B cell (primary cell): ENCODE data around the gene VAV2. TPM values are rescaled to one million over a fixed set of nuclear protein-coding genes. Genes with fewer than 3 reads are reported as not detected.

Source experiments
- ATAC-seq: fragments of 200-7000 bp; cut with Tn5 transposase; one replicate; pipeline ENCODE4 v1.10.0; 2021; ENCODE audit warnings: low read depth, mild to moderate bottlenecking, moderate number of reproducible peaks, moderate library complexity
- CTCF ChIA-PET: fragments of 350-600 bp; sonication (Branson Sonifier 250); formaldehyde crosslinking; loops from one replicate; lab custom pipeline; 2021; ENCODE audit warnings: antibody characterized with exemption, inconsistent platforms; lab: Charles Lee
- POLR2A ChIA-PET: fragments of 350-600 bp; sonication (Branson Sonifier 250); formaldehyde crosslinking; loops from one replicate; lab custom pipeline; 2021; ENCODE audit warnings: antibody characterized with exemption; lab: Charles Lee
- DNase-seq: peaks from one replicate; pipeline ENCODE4 v3.0.0; 2013
- H2AFZ ChIP-seq: 2 replicates; pipeline ENCODE4 v1.6.1; 2012; ENCODE audit warnings: mild to moderate bottlenecking, low read depth, low read length; ENCODE audit not compliant: insufficient read depth, poor library complexity, severe bottlenecking
- H3K27ac ChIP-seq, 2 donors: 1 replicate in 1 of 2; 2 replicates in 1 of 2; pipeline ENCODE4 v1.5.1; 2012 to 2013; ENCODE audit warnings: low read length in 2 of 2, mild to moderate bottlenecking in 2 of 2, moderate library complexity in 1 of 2
- H3K27me3 ChIP-seq, 4 experiments: fragments of 200-600 bp in 1 of 4; sonication (generic) in 1 of 4; replicated peaks in 1 of 4; 1 replicate in 2 of 4; 2 replicates in 2 of 4; pipeline versions ENCODE4 v1.6.1 to v1.7.0; 2013 to 2016; ENCODE audit warnings: low read length in 3 of 4, mild to moderate bottlenecking in 2 of 4, mixed read lengths in 1 of 4, moderate library complexity in 1 of 4; ENCODE audit not compliant: insufficient read depth in 4 of 4, control insufficient read depth in 3 of 4; ENCODE audit errors: control extremely low read depth in 1 of 4
- H3K36me3 ChIP-seq, 2 experiments: replicated peaks in 1 of 2; 1 replicate in 1 of 2; 2 replicates in 1 of 2; pipeline versions ENCODE4 v1.6.1 to v1.7.1; 2013; ENCODE audit warnings: low read length in 1 of 2; ENCODE audit not compliant: insufficient read depth in 2 of 2, control insufficient read depth in 1 of 2; ENCODE audit errors: control extremely low read depth in 1 of 2, extremely low read depth in 1 of 2
- H3K4me1 ChIP-seq, 2 donors: fragments of 200-600 bp in 1 of 2; sonication (generic) in 1 of 2; 1 replicate in 1 of 2; 2 replicates in 1 of 2; pipeline versions ENCODE4 v1.5.1 to v1.6.1; 2013 to 2017; ENCODE audit warnings: low read length in 2 of 2; ENCODE audit not compliant: control insufficient read depth in 2 of 2, insufficient read depth in 2 of 2
- H3K4me2 ChIP-seq: replicated peaks from 2 replicates; pipeline ENCODE3; 2012; ENCODE audit warnings: mild to moderate bottlenecking, low read depth, low read length; ENCODE audit not compliant: poor library complexity, severe bottlenecking
- H3K4me3 ChIP-seq, 5 experiments: fragments of 200-600 bp in 1 of 5; sonication (generic) in 1 of 5; 1 replicate in 3 of 5; 2 replicates in 2 of 5; pipeline versions ENCODE4 v1.5.1 to v1.7.0; 2011 to 2016; ENCODE audit warnings: low read length in 4 of 5, mild to moderate bottlenecking in 4 of 5, low read depth in 2 of 5, control low read depth in 1 of 5, moderate library complexity in 1 of 5; ENCODE audit not compliant: insufficient read depth in 1 of 5; ENCODE audit errors: control extremely low read depth in 1 of 5, extremely low read depth in 1 of 5
- H3K79me2 ChIP-seq: fragments of 200-600 bp; sonication (generic); one replicate; pipeline ENCODE4 v1.6.0; 2016; ENCODE audit warnings: low read length; ENCODE audit not compliant: control insufficient read depth, insufficient read depth
- H3K9ac ChIP-seq: fragments of 200-600 bp; sonication (generic); 2 replicates; pipeline ENCODE4 v1.6.1; 2017; ENCODE audit warnings: mild to moderate bottlenecking, low read length, moderate library complexity
- H3K9me3 ChIP-seq, 3 donors: one replicate each; pipeline versions ENCODE4 v1.6.1 to v1.7.1; 2013; ENCODE audit warnings: low read length in 2 of 3; ENCODE audit not compliant: control insufficient read depth in 2 of 3, insufficient read depth in 1 of 3; ENCODE audit errors: control extremely low read depth in 1 of 3
- H4K20me1 ChIP-seq: 2 replicates; pipeline ENCODE4 v1.6.0; 2012; ENCODE audit warnings: mild to moderate bottlenecking, low read length; ENCODE audit not compliant: insufficient read depth, control insufficient read depth, poor library complexity, severe bottlenecking
- H3K27ac Mint-ChIP-seq: one replicate; pipeline ENCODE4 v1.8.0; 2021; ENCODE audit warnings: mixed read lengths
- H3K27me3 Mint-ChIP-seq: one replicate; pipeline ENCODE4 v1.8.0; 2021; ENCODE audit warnings: mixed read lengths
- H3K4me1 Mint-ChIP-seq: one replicate; pipeline ENCODE4 v1.8.0; 2021; ENCODE audit warnings: mixed read lengths
- H3K4me3 Mint-ChIP-seq: one replicate; pipeline ENCODE4 v1.8.0; 2021; ENCODE audit warnings: mixed read lengths
- H3K9me3 Mint-ChIP-seq: one replicate; pipeline ENCODE4 v1.8.0; 2022; ENCODE audit warnings: mixed read lengths; ENCODE audit not compliant: insufficient read depth
- CTCF ChIP-seq: fragments of 200-600 bp; IDR thresholded peaks from one replicate; pipeline ENCODE4 v1.8.0; 2022; ENCODE audit warnings: antibody characterized with exemption, mild to moderate bottlenecking
- EZH2 ChIP-seq: IDR thresholded peaks from 2 replicates; pipeline ENCODE4 v1.6.1; 2012; ENCODE audit warnings: borderline replicate concordance, low read depth, mild to moderate bottlenecking, moderate library complexity, low read length; ENCODE audit not compliant: insufficient read depth, poor library complexity, severe bottlenecking
- WGBS: methylation state at CpG from one replicate; pipeline ENCODE4 v1.1.5; 2013; ENCODE audit warnings: missing lambda C conversion rate; ENCODE audit not compliant: insufficient coverage; 5-methylcytosine and 5-hydroxymethylcytosine counted together
- intact Hi-C: fragments of 100-400 bp; cut with micrococcal nuclease; formaldehyde crosslinking; loops from one replicate; pipeline ENCODE4 v1.10.0; 2022
- polyA plus RNA-seq: library from polyadenylated mRNA; depleted of rRNA; stranded (reverse); fragments of >200 nt; gene quantifications from 2 replicates; pipeline ENCODE4 v1.2.3, GENCODE V29; 2012
- total RNA-seq, 2 donors: library from RNA; stranded (reverse); fragments of 120-200 nt in 1 of 2; gene quantifications; 1 replicate in 1 of 2; 2 replicates in 1 of 2; pipeline versions ENCODE4 v1.2.3 to v1.2.4, GENCODE V29; 2013 to 2022

VAV2 gene
- total and polyA plus RNA-seq, 2 donors (not counting 1 experiment from before 2014, with no cell fraction given) = 34.4 to 128 TPM

DNA sequence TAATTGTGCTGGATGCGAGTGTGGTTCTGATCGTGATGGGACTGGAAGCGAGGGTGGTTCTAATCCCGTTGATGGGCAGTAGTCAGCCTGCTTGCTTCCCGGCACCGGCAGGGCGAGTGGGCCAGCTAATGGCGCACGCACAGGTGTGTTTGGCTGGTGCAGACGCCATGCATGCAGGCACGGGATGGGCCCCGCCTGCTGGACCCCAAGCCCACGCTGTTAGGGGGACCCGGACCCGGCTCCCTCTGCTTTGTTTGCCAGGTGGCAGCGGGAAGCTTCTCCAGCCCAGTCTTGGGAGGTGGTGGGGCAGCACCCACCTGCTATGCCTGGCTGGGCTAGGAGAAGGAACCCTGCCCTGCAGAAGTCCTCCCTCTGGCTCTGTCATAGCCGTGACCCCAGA lies 70.3 kb downstream of the VAV2 start:
- no peak for ATAC-seq
- CTCF ChIA-PET = no interaction called here
- Histone ChIP-seq H3K9ac (no peak overlapping the region), H3K36me3 (peaks cover 0 to 9% of the 10 kb centered on the region in 2 experiments), H3K27me3 (no peaks in the 10 kb centered on the region), H3K27ac (no peak overlapping the region), H3K9me3 (peaks cover 0 to 8% (median 0%) of the 10 kb centered on the region in 3 donors), H3K79me2 (peaks cover 98% of the 10 kb centered on the region), H2AFZ (no peak overlapping the region), H3K4me1 (peaks cover 0 to 5% of the 10 kb centered on the region in 2 donors), H4K20me1 (peaks cover 98% of the 10 kb centered on the region), H3K4me2 (no peak overlapping the region), H3K4me3 (no peak overlapping the region)
- no peaks in the 10 kb centered on the region for H3K27me3 Mint-ChIP-seq
- intact Hi-C loops = no loop called here
- POLR2A ChIA-PET = no interaction called here
- H3K9me3 Mint-ChIP-seq = no peaks in the 10 kb centered on the region
- WGBS = 95% methylated on average over 17 of the region's 17 CpGs
- H3K27ac Mint-ChIP-seq = no peak overlapping the region
- peaks cover 43% of the 10 kb centered on the region for H3K4me1 Mint-ChIP-seq
- no peak overlapping the region for H3K4me3 Mint-ChIP-seq
- DNase-seq = no peak
- no peak for TF ChIP-seq EZH2
- no peak for TF ChIP-seq CTCF

DNA sequence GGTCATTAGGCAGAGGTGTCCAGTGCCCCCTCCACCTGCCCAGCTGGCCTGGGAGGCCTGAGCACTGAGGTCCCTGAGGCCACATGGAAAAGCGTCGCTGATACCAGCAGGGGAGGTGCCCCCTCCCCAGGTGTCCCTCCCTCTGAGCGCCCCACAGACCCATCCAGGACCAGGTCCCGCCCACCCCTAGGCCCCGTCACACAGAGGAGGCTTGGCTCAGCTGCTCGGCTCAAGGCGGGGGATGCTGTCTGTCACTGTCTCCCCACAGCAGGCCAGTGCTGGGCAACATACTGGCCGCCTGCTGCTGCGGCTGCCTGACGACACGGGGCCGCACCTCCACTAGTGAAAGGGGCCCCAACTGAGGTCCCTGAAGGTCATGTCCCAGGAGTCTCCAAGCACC lies 71.7 kb downstream of the VAV2 start:
- H3K4me2 ChIP-seq = no peak overlapping the region
- peaks cover 0 to 8% (median 0%) of the 10 kb centered on the region in 3 donors for H3K9me3 ChIP-seq
- no peak overlapping the region for H3K4me3 ChIP-seq
- H4K20me1 ChIP-seq = peaks cover 98% of the 10 kb centered on the region
- H3K27ac ChIP-seq = no peak overlapping the region
- H3K9me3 Mint-ChIP-seq = no peaks in the 10 kb centered on the region
- ATAC-seq = no peak
- no peak overlapping the region for H2AFZ ChIP-seq
- no peaks in the 10 kb centered on the region for H3K27me3 Mint-ChIP-seq
- 94% methylated on average over 9 of the region's 12 CpGs for WGBS
- H3K27me3 ChIP-seq = no peaks in the 10 kb centered on the region
- H3K9ac ChIP-seq = no peak overlapping the region
- H3K4me1 ChIP-seq = peaks cover 5 to 12% of the 10 kb centered on the region in 2 donors
- ChIA-PET CTCF (no interaction called here), POLR2A (interaction anchor here (0.6 kb wide), 2 partner anchors 12 to 132 kb away, joined by 3 to 6 read pairs; no protein-coding TSS in a partner anchor)
- intact Hi-C loops = no loop called here
- peaks cover 98% of the 10 kb centered on the region for H3K79me2 ChIP-seq
- H3K4me1 Mint-ChIP-seq = peaks cover 48% of the 10 kb centered on the region
- no peak overlapping the region for H3K4me3 Mint-ChIP-seq
- peaks cover 0 to 9% of the 10 kb centered on the region in 2 experiments for H3K36me3 ChIP-seq
- peak overlapping the region; percentile 32 for H3K27ac Mint-ChIP-seq
- no peak for DNase-seq
- TF ChIP-seq CTCF (no peak), EZH2 (no peak)
